K562 (cell line): Measurements from ENCODE around the gene STX12. TPM values are rescaled to one million over a fixed set of nuclear protein-coding genes. Genes with fewer than 3 reads are reported as not detected.

Experiments used
- ATF3 ChIP-seq, 2 experiments: fragments of 450-650 bp in 1 of 2; sonication (generic) in 1 of 2; formaldehyde crosslinking in 1 of 2; IDR thresholded peaks in 1 of 2; conservative IDR thresholded peaks in 1 of 2; 2 replicates each; pipeline versions ENCODE4 v1.6.1 to v1.8.1; 2016 to 2023; ENCODE audit warnings: mild to moderate bottlenecking in 2 of 2, moderate library complexity in 2 of 2, inconsistent platforms in 1 of 2, missing genetic modification reagents in 1 of 2
- ATF6 ChIP-seq: sonication (generic); formaldehyde crosslinking; IDR thresholded peaks from 2 replicates; pipeline ENCODE4 v1.4.0; 2020; ENCODE audit warnings: mild to moderate bottlenecking, missing genetic modification reagents
- BRD4 ChIP-seq: fragments of 200-600 bp; sonication (generic); IDR thresholded peaks from 2 replicates; pipeline ENCODE4 v1.6.1; 2017; ENCODE audit warnings: inconsistent platforms
- CBFA2T3 ChIP-seq: fragments of 450-650 bp; IDR thresholded peaks from 2 replicates; pipeline ENCODE4 v1.6.1; 2017
- DMBX1 ChIP-seq: fragments of 250-450 bp; sonication (Bioruptor Pico); IDR thresholded peaks from 2 replicates; pipeline ENCODE4 v1.8.0; 2022; ENCODE audit warnings: inconsistent platforms, mild to moderate bottlenecking, moderate library complexity, borderline replicate concordance
- E2F3 ChIP-seq: fragments of 250-450 bp; sonication (Bioruptor Pico); IDR thresholded peaks from 2 replicates; pipeline ENCODE4 v1.4.0; 2020; ENCODE audit warnings: mild to moderate bottlenecking
- FOXA3 ChIP-seq, 2 experiments: fragments of 450-650 bp in 1 of 2; sonication (generic) in 1 of 2; formaldehyde crosslinking; IDR thresholded peaks in 1 of 2; conservative IDR thresholded peaks in 1 of 2; 2 replicates each; pipeline versions ENCODE4 v1.4.0 to v1.8.0; 2020 to 2022; ENCODE audit warnings: mild to moderate bottlenecking in 2 of 2, missing genetic modification reagents in 1 of 2
- SAP30 ChIP-seq: fragments of 200-600 bp; sonication (generic); IDR thresholded peaks from 2 replicates; pipeline ENCODE4 v1.6.1; 2012; ENCODE audit warnings: borderline replicate concordance, low read depth, mild to moderate bottlenecking, moderate library complexity, low read length, control low read depth, inconsistent platforms; ENCODE audit not compliant: insufficient read depth, poor library complexity, severe bottlenecking
- THRAP3 ChIP-seq: fragments of 450-650 bp; IDR thresholded peaks from 2 replicates; pipeline ENCODE4 v1.6.1; 2016; ENCODE audit warnings: mild to moderate bottlenecking, inconsistent platforms, borderline replicate concordance
- ZNF121 ChIP-seq: sonication (generic); formaldehyde crosslinking; conservative IDR thresholded peaks from 2 replicates; pipeline ENCODE4 v1.8.0; 2022; ENCODE audit warnings: missing genetic modification reagents
- polyA plus RNA-seq, 8 experiments: library from polyadenylated mRNA; depleted of rRNA in 4 of 8; stranded (reverse) in 5 of 8; unstranded in 3 of 8; fragments of >200 nt; fragmentation: Nextera tagmentation in 2 of 8; fragmentation: Illumina TruSeq in 1 of 8; extraction: Ambion mirVana in 2 of 8; extraction: Trizol in 1 of 8; gene quantifications; 2 replicates each; pipeline versions ENCODE4 v1.2.1 to v1.2.3, GENCODE V29; 2011 to 2014; ENCODE audit warnings: inconsistent platforms in 1 of 8, missing spikeins in 1 of 8
- total RNA-seq, 7 experiments: library from RNA; depleted of rRNA in 6 of 7; stranded (reverse); fragments of >200 nt in 6 of 7; fragmentation: Illumina TruSeq in 2 of 7; extraction: Trizol in 2 of 7; gene quantifications; 2 replicates each; pipeline versions ENCODE4 v1.2.1 to v1.2.3, GENCODE V29; 2011 to 2021; ENCODE audit warnings: low replicate concordance in 1 of 7

STX12 gene
- total and polyA plus RNA-seq, 9 of the 15 experiments (the other 6 are each of a cell fraction or from before 2014, with no cell fraction given) = 16.9 to 31.3 (median 25.7) TPM

- TF ChIP-seq ATF6 (no peak), ZNF121 (no peak), THRAP3 (no peak), CBFA2T3 (no peak), SAP30 (no peak), ATF3 (IDR thresholded peaks at IDR 0.05) (no peak), ATF3 (CRISPR knock-in tag; conservative IDR thresholded peaks at IDR 0.05) (no peak), FOXA3 (CRISPR knock-in tag; conservative IDR thresholded peaks at IDR 0.05 in 1 of 2, IDR thresholded peaks at IDR 0.05 in 1 of 2) (no peak), BRD4 (no peak), E2F3 (CRISPR knock-in tag) (no peak), DMBX1 (CRISPR knock-in tag) (no peak)
These were observed 62.5 kb downstream of the STX12 start (continued) for GRCh38 chr1:27835501-27835900.
